ENCODE results near the gene PPP4R4. TPM values are rescaled to one million over a fixed set of nuclear protein-coding genes. Genes with fewer than 3 reads are reported as not detected.
A peak's percentile ranks its signal among the peaks of the same experiment; 100 is the strongest.

PPP4R4 gene
- total RNA-seq, 3 donors from 2014 or later, result 0.13 TPM; not detected in 2

DNA sequence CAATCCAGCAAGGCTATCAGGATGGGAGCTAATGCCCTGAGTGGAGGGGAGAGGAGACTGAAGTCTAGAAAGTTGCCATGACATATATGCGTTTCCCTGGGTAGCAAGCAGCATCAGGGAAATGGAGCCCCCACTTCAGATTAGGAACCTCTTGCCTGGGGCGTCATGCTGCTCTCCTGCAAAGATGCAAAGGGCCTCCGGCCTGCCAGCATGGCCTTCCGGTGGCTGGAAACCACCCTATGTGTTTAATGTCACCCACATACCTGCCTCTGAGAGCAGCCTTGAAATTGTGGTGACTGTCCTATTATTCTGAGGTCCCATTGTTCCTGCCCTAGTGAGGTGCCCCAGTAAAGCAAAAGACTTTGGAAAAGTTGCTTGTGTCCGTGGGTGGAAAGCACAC is 34.7 kb upstream of the PPP4R4 start:
- no peaks in the 10 kb centered on the region for H3K4me1 ChIP-seq (ENCODE audit: low read depth)
- intact Hi-C loops (cut with DNase I, micrococcal nuclease), result loop anchor here (5.0 to 10.0 kb wide), 2 partner anchors 102 to 105 kb away; no protein-coding TSS in a partner anchor
- H3K9me3 ChIP-seq, result no peaks in the 10 kb centered on the region
- DNase-seq (no peak), ATAC-seq (no peak)
- TF ChIP-seq CTCF (IDR thresholded peaks at IDR 0.05), result no peak
- no peak overlapping the region for H3K4me3 ChIP-seq
- no peaks in the 10 kb centered on the region for H3K36me3 ChIP-seq (ENCODE audit: low read depth)

DNA sequence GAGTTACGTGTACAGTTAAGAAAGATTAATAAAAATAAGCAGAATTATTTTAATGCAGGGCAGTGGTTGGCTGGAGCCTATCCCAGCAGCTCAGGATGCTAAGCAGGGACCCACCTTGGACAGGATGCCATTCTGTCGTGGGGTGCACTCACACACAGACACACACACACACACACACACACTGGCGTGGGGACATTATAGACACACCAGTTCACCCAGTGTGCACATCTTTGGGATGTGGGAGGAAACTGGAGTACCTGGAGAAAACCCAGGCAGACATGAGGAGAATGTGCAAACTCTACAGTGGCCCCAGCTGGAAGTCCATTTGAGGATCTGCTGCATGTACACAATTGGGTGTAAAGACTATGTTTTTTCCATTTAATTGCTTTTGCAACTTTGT is 31.9 kb upstream of the PPP4R4 start:
- Histone ChIP-seq H3K9me3 (no peaks in the 10 kb centered on the region), H3K4me1 (ENCODE audit: low read depth) (no peaks in the 10 kb centered on the region), H3K4me3 (no peak overlapping the region), H3K36me3 (ENCODE audit: low read depth) (no peaks in the 10 kb centered on the region)
- ATAC-seq (no peak), DNase-seq (no peak)
- intact Hi-C loops (cut with DNase I, micrococcal nuclease), result no loop called here
- no peak for TF ChIP-seq CTCF (IDR thresholded peaks at IDR 0.05)

GRCh38 chr14:94142836-94143235 is 31.3 kb upstream of the PPP4R4 start:
- Histone ChIP-seq H3K36me3 (ENCODE audit: low read depth) (no peaks in the 10 kb centered on the region), H3K4me3 (no peak overlapping the region), H3K4me1 (ENCODE audit: low read depth) (no peaks in the 10 kb centered on the region), H3K9me3 (no peaks in the 10 kb centered on the region)
- no peak for DNase-seq
- ATAC-seq, result no peak
- TF ChIP-seq CTCF (IDR thresholded peaks at IDR 0.05), result no peak
- intact Hi-C loops (cut with DNase I, micrococcal nuclease), result no loop called here

- DNase-seq, result no peak
- Histone ChIP-seq H3K4me1 (ENCODE audit: low read depth) (no peaks in the 10 kb centered on the region), H3K4me3 (no peak overlapping the region), H3K36me3 (ENCODE audit: low read depth) (no peaks in the 10 kb centered on the region), H3K9me3 (no peaks in the 10 kb centered on the region)
- TF ChIP-seq CTCF (IDR thresholded peaks at IDR 0.05), result no peak
- ATAC-seq, result no peak
- intact Hi-C loops (cut with DNase I, micrococcal nuclease), result no loop called here
Observed at GRCh38 chr14:94143239-94143638, 30.9 kb upstream of the PPP4R4 start.

GRCh38 chr14:94143711-94144110 is 30.4 kb upstream of the PPP4R4 start:
- no peak for ATAC-seq
- Histone ChIP-seq H3K36me3 (ENCODE audit: low read depth) (no peaks in the 10 kb centered on the region), H3K9me3 (no peaks in the 10 kb centered on the region), H3K4me1 (ENCODE audit: low read depth) (no peaks in the 10 kb centered on the region), H3K4me3 (no peak overlapping the region)
- intact Hi-C loops (cut with DNase I, micrococcal nuclease), result no loop called here
- DNase-seq, result no peak
- TF ChIP-seq CTCF (IDR thresholded peaks at IDR 0.05), result no peak

- no peaks in the 10 kb centered on the region for H3K4me1 ChIP-seq (ENCODE audit: low read depth)
- ATAC-seq, result peak; percentile 17
Observed at GRCh38 chr14:94144765-94145164, 29.4 kb upstream of the PPP4R4 start.

More at GRCh38 chr14:94144765-94145164, 29.4 kb upstream of the PPP4R4 start:
- TF ChIP-seq CTCF (IDR thresholded peaks at IDR 0.05), result no peak
- no peaks in the 10 kb centered on the region for H3K36me3 ChIP-seq (ENCODE audit: low read depth)
- H3K9me3 ChIP-seq, result no peaks in the 10 kb centered on the region
- no peak overlapping the region for H3K4me3 ChIP-seq
- no peak for DNase-seq
- intact Hi-C loops (cut with DNase I, micrococcal nuclease), result no loop called here

Data from mucosa of descending colon (tissue), 3 donors.